SJCRH30 (cell line): ENCODE data around the gene RHOH. TPM values are rescaled to one million over a fixed set of nuclear protein-coding genes. Genes with fewer than 3 reads are reported as not detected.

Experiments
- DNase-seq, 2 experiments: peaks; one replicate each; pipeline ENCODE4 v3.0.0-alpha.2; 2015 to 2020
- H3K27ac ChIP-seq: fragments of 250-450 bp; sonication (Bioruptor Pico); 2 replicates; pipeline ENCODE4 v1.5.1; 2020; ENCODE audit warnings: mild to moderate bottlenecking, moderate library complexity
- H3K27me3 ChIP-seq: fragments of 250-450 bp; sonication (Bioruptor Pico); 2 replicates; pipeline ENCODE4 v1.5.1; 2020; ENCODE audit warnings: mild to moderate bottlenecking, moderate library complexity
- H3K36me3 ChIP-seq: fragments of 250-450 bp; sonication (Bioruptor Pico); 2 replicates; pipeline ENCODE4 v1.5.1; 2020; ENCODE audit warnings: mild to moderate bottlenecking, moderate library complexity
- H3K4me1 ChIP-seq: fragments of 250-450 bp; sonication (Bioruptor Pico); 2 replicates; pipeline ENCODE4 v1.5.1; 2020; ENCODE audit warnings: mild to moderate bottlenecking, moderate library complexity
- H3K4me3 ChIP-seq: fragments of 250-450 bp; sonication (Bioruptor Pico); 2 replicates; pipeline ENCODE4 v1.5.1; 2020; ENCODE audit warnings: mild to moderate bottlenecking, moderate library complexity
- H3K9me3 ChIP-seq: fragments of 250-450 bp; sonication (Bioruptor Pico); replicated peaks from 2 replicates; pipeline ENCODE4 v1.5.1; 2020; ENCODE audit warnings: mild to moderate bottlenecking, moderate library complexity
- total RNA-seq: library from RNA; depleted of rRNA; stranded (reverse); fragments of >200 nt; shearing (Covaris generic); gene quantifications from 2 replicates; pipeline ENCODE4 v1.2.3, GENCODE V29; 2014

RHOH gene
- total RNA-seq, 1 experiment from 2014 or later: not detected

DNA sequence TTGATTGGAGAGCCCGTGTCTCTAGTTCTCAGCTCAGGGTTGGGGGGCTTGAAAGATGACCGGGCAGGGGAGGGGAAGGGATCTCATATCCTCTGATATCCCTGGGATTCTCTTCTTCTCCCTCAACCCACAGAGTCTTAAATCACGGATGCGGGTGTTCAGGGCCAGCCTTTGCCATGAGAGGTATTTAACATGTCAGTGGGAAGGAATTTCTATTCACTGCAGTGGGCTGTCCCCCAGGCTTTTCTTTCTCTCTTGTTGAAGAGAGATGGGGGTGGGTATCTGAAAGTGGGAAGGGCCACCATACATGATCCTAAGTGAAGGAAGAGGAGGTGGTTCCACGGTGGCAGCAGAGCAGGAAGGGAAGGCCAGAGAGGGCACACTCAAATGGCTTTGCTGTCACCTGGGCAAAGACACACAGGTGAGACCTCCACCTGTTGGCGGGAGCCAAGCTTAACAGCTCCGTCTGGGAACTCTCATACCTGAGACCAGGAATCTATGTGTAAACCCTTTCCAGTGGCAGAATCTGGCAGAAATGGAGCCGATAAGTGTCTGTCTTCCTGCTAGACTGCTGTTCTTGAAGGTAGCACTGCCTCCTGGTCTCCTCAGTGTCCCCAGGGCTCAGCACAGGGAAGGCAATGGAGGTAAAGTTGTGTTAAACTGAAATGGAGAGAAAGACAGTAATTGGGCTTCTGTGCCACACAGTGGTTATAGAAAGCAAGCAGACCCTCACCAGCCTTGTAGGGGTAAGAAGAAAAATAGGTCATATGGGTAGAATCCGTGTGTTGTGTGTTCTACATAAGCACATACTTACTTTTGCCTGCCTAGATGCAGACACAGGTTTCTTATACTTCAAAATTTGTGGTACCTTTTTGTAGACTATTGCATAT lies 49.4 kb downstream of the RHOH start:
- no peaks in the 10 kb centered on the region for H3K4me1 ChIP-seq
- H3K9me3 ChIP-seq: no peaks in the 10 kb centered on the region
- H3K4me3 ChIP-seq: no peak overlapping the region
- no peaks in the 10 kb centered on the region; the same call in 1 of the 2 replicates for H3K27me3 ChIP-seq
- no peaks in the 10 kb centered on the region for H3K36me3 ChIP-seq
- DNase-seq: no peak
- H3K27ac ChIP-seq: no peak overlapping the region

DNA sequence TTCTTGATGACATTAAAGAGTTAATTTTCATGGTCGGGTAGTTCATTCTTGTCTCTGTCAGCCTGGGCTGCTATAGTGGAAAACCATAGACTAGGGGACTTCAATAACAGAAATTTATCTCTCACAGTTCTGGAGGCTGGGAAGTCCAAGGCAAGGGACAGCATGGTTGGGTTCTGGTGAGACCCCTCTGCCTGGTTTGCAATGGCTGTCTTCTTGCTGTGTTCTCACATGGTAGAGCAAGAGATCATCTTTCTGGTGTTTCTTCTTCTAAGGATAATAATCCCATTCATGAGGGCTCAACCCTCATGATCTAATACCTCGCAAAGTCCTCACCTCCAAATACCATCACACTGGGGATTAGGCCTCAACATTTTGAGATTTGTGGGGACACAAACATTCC lies 50.1 kb downstream of the RHOH start:
- Histone ChIP-seq H3K36me3 (no peaks in the 10 kb centered on the region), H3K27me3 (no peaks in the 10 kb centered on the region; the same call in 1 of the 2 replicates), H3K9me3 (no peaks in the 10 kb centered on the region), H3K4me3 (no peak overlapping the region), H3K4me1 (no peaks in the 10 kb centered on the region), H3K27ac (no peak overlapping the region)
- DNase-seq: no peak

DNA sequence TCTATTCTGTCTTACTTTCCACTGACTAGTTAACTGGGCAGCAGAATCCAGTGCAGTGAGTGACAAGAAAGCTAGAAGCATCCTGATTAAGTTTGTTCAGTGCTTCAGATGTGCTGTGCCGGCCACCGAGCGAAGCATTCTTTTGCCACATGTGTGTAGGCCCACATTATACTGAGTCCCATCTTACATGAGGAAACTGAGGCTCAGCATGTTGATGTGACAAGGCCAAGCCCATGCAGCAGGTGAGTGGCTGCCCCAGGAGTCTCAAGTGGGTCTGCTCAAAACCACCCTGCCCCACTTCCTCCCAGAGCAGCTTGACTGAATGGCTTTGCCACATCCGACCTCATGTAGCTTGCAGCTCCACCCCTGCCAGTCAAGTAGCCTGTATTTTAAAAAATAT lies 50.5 kb downstream of the RHOH start:
- H3K36me3 ChIP-seq: no peaks in the 10 kb centered on the region
- H3K4me1 ChIP-seq: no peaks in the 10 kb centered on the region
- no peak overlapping the region for H3K4me3 ChIP-seq
- H3K9me3 ChIP-seq: no peaks in the 10 kb centered on the region
- H3K27ac ChIP-seq: no peak overlapping the region
- H3K27me3 ChIP-seq: no peaks in the 10 kb centered on the region; the same call in 1 of the 2 replicates
- DNase-seq: no peak

DNA sequence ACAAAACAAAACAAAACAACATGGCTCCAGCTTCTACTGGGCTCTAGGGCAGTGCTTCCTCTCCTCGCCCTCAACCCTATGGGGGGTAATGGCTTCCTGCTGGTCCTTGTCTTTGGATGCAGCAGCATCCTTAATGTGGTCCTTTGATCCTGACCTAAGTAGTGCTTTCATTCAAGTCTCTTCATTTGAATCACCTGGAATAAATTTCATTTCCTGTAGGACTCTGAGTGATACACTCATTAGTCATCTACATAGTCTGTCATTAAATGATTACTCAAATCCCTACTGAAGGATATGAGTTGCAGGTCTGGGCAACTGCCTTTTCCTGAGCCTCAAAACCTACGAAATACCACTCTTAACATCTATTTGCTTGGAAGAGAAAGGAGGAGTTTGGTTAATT lies 54.5 kb downstream of the RHOH start:
- DNase-seq: no peak
- H3K9me3 ChIP-seq: no peaks in the 10 kb centered on the region
- H3K27me3 ChIP-seq: no peaks in the 10 kb centered on the region
- no peak overlapping the region for H3K4me3 ChIP-seq
- H3K36me3 ChIP-seq: no peaks in the 10 kb centered on the region
- peaks cover 15% of the 10 kb centered on the region for H3K4me1 ChIP-seq
- no peak overlapping the region for H3K27ac ChIP-seq

DNA sequence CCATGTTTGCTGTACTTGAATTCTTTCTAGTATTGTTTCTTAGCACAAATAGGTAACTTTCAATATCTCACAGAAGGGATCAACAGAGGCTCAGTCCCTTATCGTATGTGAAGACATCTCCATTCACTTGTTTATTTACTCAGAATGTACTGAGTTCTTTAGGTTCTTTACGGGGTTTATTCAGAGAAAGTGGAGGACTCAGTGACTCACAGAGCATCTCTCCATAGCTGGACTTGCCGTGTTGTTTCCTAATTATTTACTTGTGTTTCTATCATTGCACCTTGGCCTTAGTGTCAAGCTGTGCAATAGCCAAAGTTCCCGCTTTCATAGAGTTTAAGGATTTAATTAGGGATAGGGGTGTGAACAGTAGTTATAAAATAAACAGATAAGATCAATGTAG lies 57.1 kb downstream of the RHOH start:
- no peak for DNase-seq

DNA sequence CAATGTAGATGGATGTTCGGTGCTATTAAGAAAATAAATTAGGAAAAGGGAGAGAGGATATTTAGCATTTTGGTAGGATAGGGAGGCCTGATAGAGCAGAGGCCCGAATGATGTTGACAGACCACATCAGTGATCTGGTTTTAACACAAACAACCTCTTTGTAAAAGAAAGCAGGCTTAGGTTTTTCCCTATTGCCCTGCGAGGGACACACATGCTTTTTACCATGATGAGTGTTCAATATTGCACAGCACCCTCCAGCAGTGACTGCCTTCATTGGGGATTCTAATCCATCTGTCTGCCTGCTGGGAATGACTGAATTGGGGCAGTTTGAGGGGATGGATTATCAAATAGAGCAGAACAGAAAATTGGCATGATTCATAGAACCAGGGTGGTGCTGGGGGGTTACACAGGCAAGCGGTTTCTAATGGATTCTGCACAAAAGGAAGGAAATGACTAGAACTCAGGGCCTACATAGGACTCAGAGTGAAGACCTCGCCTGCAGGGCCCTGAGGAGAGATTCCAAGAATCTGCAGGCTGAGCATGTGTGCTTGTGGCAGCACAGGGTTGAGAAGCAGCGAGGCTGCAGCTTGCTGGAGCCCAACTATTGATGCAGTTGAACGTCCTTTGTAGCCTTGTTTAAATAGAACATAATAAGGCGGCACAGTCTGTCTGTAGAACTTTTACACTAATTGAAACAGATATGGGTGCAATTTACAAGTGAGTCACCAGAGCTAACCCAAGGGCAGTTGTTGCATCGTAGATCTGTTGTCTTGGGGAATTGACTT lies 58.0 kb downstream of the RHOH start:
- Histone ChIP-seq H3K27ac (peak overlapping the region; percentile 2; the same call in 1 of the 2 replicates), H3K4me3 (no peak overlapping the region), H3K27me3 (no peaks in the 10 kb centered on the region), H3K36me3 (no peaks in the 10 kb centered on the region), H3K4me1 (peaks cover 17% of the 10 kb centered on the region), H3K9me3 (no peaks in the 10 kb centered on the region)
- peak in 1 of 2 experiments; percentile 26 for DNase-seq

More for the DNA sequence above, 57.1 kb downstream of the RHOH start:
- Histone ChIP-seq H3K9me3 (no peaks in the 10 kb centered on the region), H3K4me3 (no peak overlapping the region), H3K27me3 (no peaks in the 10 kb centered on the region), H3K27ac (no peak overlapping the region), H3K36me3 (no peaks in the 10 kb centered on the region), H3K4me1 (peaks cover 17% of the 10 kb centered on the region)

DNA sequence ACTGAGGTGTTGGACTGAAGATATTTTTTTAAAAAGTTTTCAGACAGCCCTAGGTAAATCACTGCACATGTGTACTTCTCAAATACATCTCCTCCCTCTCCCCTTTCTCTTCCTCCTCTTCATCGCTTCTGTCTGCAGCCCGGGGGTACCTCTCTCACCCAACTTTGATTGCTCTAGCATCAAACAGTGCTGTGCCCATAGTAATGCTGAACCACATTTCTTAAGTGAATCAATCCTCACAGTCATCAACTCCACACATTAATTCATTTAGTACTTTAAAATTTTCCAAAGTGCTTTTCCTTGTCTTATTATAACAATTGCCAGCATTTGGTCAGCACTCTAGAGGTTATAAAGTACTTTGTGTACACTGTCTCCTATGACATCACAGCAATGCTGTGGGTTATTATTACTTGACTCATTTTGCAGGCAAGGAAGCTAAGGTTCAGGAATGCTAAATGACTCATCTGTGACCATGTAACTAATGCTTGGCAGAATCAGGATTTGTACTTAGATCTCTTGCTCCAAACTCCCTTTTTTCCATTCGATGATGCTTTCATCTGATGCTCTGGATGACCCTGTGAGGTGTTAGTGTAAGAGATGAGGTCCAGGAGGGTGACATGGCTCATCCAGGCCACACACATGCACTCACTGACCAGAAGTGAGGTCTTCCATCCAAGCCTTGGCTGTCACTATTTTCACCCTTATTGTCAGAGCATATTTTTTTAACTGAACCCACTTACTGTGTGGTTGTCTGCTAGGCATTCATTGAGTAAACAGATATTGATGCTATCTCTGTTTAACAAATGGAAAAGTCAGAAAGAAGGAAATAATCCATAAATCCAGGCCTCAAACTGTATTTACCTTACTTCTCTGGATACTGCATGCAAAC lies 58.8 kb downstream of the RHOH start:
- Histone ChIP-seq H3K27ac (no peak overlapping the region; the same call in 1 of the 2 replicates), H3K27me3 (no peaks in the 10 kb centered on the region), H3K9me3 (no peaks in the 10 kb centered on the region), H3K4me1 (peaks cover 17% of the 10 kb centered on the region), H3K36me3 (no peaks in the 10 kb centered on the region), H3K4me3 (no peak overlapping the region)
- DNase-seq: peak in 1 of 2 experiments; percentile 50

DNA sequence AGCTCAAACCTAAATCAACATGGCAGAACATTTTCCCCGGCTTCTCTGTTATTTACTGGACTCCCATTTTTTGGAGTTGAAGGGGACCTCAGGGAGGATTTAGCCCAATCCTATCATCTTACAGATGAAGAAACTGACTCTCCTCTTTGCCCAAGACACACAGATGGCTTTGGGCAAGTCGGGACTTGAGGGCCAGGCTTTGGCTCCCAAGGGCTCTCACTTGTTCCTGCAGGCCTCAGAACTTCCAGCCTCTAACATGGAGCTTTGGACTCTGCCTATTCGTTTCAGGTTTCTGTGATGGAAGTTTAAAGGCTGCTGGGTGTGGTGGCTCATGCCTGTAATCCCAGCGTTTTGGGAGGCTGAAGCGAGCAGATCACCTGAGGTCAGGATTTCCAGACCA lies 59.5 kb downstream of the RHOH start:
- Histone ChIP-seq H3K27ac (no peak overlapping the region), H3K36me3 (no peaks in the 10 kb centered on the region), H3K4me1 (peaks cover 17% of the 10 kb centered on the region), H3K27me3 (no peaks in the 10 kb centered on the region), H3K9me3 (no peaks in the 10 kb centered on the region), H3K4me3 (no peak overlapping the region)
- DNase-seq: peak in 1 of 2 experiments; percentile 13

DNA sequence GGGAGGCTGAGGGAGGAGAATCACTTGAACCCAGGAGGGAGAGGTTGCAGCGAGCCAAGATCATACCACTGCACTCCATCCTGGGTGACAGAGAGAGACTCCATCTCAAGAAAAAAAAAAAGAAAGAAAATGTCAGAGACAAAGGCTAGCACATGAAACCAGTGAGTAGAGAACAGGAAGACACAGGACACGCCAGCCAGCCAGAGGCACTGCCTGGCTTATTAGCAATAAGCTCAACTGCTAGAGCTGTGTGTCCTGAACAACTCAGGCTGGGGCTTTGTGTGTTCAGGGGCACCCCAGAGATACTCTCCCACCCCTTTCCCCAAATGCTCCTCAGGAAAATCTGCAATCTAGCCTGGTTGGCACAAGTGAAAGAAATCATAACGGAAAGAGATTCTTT lies 60.0 kb downstream of the RHOH start:
- H3K4me1 ChIP-seq: peaks cover 17% of the 10 kb centered on the region
- no peak overlapping the region for H3K27ac ChIP-seq
- H3K9me3 ChIP-seq: no peaks in the 10 kb centered on the region
- no peak overlapping the region for H3K4me3 ChIP-seq
- H3K36me3 ChIP-seq: no peaks in the 10 kb centered on the region
- DNase-seq: no peak
- no peaks in the 10 kb centered on the region for H3K27me3 ChIP-seq

DNA sequence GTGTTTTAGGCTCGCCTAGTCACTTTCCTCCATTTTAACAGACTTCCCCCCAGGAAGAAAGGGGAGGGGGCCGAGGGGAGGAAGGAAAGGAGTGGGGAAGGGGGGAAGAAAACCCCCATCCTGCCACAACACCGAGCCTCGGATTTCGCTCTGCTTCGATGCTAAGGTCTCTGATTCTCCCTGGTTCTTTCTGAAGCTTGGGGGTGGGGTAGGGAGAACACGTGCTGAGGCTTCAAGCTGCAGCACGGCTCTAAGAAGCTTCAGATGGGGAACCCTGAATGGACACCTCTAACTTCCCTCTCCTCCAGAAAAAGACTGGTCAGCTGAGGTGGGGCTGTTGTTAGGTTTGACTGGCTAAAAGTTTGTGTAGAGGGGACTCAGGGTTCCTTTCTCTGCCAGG lies 61.8 kb downstream of the RHOH start:
- no peaks in the 10 kb centered on the region for H3K27me3 ChIP-seq
- no peaks in the 10 kb centered on the region for H3K9me3 ChIP-seq
- no peak overlapping the region for H3K4me3 ChIP-seq
- no peak for DNase-seq
- H3K27ac ChIP-seq: no peak overlapping the region
- H3K4me1 ChIP-seq: peaks cover 17% of the 10 kb centered on the region
- no peaks in the 10 kb centered on the region for H3K36me3 ChIP-seq

DNA sequence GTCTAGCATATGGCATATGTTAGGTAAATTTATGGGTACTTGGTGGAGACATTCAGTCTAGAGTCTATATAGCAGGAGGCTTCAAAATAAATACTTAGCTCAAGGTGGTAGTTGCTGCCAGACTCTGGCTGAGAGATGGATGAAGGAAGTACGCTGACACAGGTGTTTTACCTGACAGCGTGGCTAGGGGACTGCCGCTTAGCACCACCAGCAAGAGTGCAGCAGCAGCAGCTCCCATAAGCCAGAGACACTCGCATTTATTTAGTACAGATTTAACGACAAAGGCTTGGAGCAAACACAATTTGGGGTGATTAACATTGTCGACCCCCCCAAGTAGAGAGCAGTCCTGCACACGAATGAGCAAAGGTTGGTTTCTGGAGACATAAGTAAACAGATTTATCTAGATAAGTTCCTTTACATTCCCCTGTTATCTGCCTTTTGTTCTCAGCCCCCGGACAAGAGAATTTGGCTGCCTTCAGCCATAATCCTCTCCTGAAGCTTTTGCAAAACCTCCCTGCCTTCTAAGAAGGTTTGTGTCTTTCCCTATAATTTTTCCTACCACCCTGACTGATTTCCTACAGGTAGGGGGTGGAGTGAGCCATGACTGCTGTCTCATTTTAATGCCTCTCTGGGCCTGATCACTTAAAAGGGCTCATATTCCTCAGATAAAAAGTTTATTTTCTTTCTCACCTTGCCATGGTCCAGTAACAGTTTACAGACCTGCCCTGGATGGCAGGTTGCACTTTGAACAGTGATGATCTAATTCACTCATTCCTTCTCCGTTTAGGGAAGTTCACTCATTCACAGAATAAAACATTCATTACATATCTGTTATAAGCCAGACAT lies 64.6 kb downstream of the RHOH start:
- Histone ChIP-seq H3K4me1 (peaks cover 7% of the 10 kb centered on the region), H3K4me3 (no peak overlapping the region), H3K27ac (no peak overlapping the region), H3K9me3 (no peaks in the 10 kb centered on the region), H3K27me3 (no peaks in the 10 kb centered on the region), H3K36me3 (no peaks in the 10 kb centered on the region)
- no peak for DNase-seq

DNA sequence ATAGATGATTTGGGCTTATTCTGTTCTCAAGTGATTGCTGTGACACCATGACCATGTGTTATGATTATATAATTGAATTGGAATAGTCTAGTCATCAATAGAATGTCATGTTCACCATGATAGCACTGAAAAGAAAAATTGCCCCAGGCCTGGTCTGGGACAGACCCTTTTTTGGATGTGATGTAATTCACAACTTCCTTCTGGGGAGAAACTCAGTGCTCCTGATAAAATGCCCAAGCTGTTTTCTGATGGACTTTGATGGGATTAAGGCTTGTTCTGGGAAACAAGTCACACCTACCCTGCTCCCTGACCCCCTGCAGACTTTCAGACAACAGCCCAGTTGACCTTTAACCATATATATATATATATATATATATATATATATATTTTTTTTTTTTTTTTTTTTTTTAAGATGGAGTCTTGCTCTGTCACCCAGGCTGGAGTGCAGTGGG lies 65.3 kb downstream of the RHOH start:
- no peak for DNase-seq
- no peaks in the 10 kb centered on the region for H3K36me3 ChIP-seq
- H3K4me3 ChIP-seq: no peak overlapping the region
- H3K4me1 ChIP-seq: peaks cover 6% of the 10 kb centered on the region; the same call in 1 of the 2 replicates
- no peak overlapping the region for H3K27ac ChIP-seq
- H3K9me3 ChIP-seq: no peaks in the 10 kb centered on the region
- H3K27me3 ChIP-seq: no peaks in the 10 kb centered on the region

DNA sequence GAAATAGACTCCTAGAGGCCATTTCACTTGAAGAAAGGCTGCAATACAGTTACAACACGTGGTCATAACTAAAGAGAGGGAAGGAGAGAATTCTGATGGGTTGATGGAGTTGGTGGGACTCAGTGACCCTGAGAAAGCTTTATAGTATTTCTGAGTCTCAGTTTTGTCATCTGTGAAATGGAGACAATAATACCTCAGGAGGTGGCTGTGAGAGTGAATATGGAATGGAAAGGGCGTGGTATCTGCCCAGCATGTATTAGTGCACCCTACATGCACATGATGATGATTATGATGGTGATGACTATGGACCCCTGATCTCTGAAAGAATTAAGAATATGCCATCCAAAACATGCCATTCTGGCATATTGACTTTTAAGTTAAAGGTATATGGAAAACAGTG lies 66.0 kb downstream of the RHOH start:
- no peaks in the 10 kb centered on the region for H3K36me3 ChIP-seq
- H3K27me3 ChIP-seq: no peaks in the 10 kb centered on the region

More for the DNA sequence above, 66.0 kb downstream of the RHOH start:
- H3K9me3 ChIP-seq: no peaks in the 10 kb centered on the region
- DNase-seq: no peak
- H3K27ac ChIP-seq: no peak overlapping the region
- H3K4me1 ChIP-seq: peaks cover 6% of the 10 kb centered on the region; the same call in 1 of the 2 replicates
- no peak overlapping the region for H3K4me3 ChIP-seq
